ENCODE measurements around the gene ABHD11. TPM values are rescaled to one million over a fixed set of nuclear protein-coding genes. Genes with fewer than 3 reads are reported as not detected.

The ABHD11 gene
- total and polyA plus RNA-seq, 7 donors: 5.4 to 91.3 (median 13.0) TPM

GRCh38 chr7:73761854-73762658 lies 23.5 kb upstream of the ABHD11 start:
- TF ChIP-seq EP300 (IDR thresholded peaks at IDR 0.05) (no peak), CTCF (IDR thresholded peaks at IDR 0.05) (no peak), POLR2A (IDR thresholded peaks at IDR 0.05) (no peak), POLR2AphosphoS5 (IDR thresholded peaks at IDR 0.05) (no peak)
- Histone ChIP-seq H3K4me3 (no peak overlapping the region), H3K36me3 (no peaks in the 10 kb centered on the region), H3K4me1 (no peaks in the 10 kb centered on the region), H3K9me3 (no peaks in the 10 kb centered on the region), H3K27me3 (no peaks in the 10 kb centered on the region), H3K27ac (no peak overlapping the region)
- intact Hi-C loops (cut with DNase I): no loop called here
- no peak for DNase-seq
- WGBS, 2 donors: 60 to 61% methylated on average over 8 of the region's 8 CpGs

- intact Hi-C loops (cut with DNase I): no loop called here
- WGBS, 2 donors: 13 to 68% methylated on average over 7 of the region's 7 CpGs
These were observed 20.1 kb upstream of the ABHD11 start for GRCh38 chr7:73758581-73759138.

GRCh38 chr7:73749931-73750776 lies 11.6 kb upstream of the ABHD11 start:
- no peaks in the 10 kb centered on the region for H3K27me3 ChIP-seq
- no peak overlapping the region for H3K4me3 ChIP-seq
- no peak for DNase-seq
- intact Hi-C loops (cut with DNase I): no loop called here
- H3K9me3 ChIP-seq: no peaks in the 10 kb centered on the region
- WGBS, 2 donors: 40 to 61% methylated on average over 16 of the region's 16 CpGs
- no peaks in the 10 kb centered on the region for H3K36me3 ChIP-seq
- peaks cover 0 to 11% (median 9%) of the 10 kb centered on the region in 4 donors for H3K4me1 ChIP-seq
- TF ChIP-seq EP300 (IDR thresholded peaks at IDR 0.05): no peak
- TF ChIP-seq POLR2A (IDR thresholded peaks at IDR 0.05): no peak
- no peak for TF ChIP-seq CTCF (IDR thresholded peaks at IDR 0.05)
- H3K27ac ChIP-seq: no peak overlapping the region

More at GRCh38 chr7:73758581-73759138, 20.1 kb upstream of the ABHD11 start:
- Histone ChIP-seq H3K4me3 (no peak overlapping the region), H3K4me1 (no peaks in the 10 kb centered on the region), H3K27me3 (no peaks in the 10 kb centered on the region), H3K9me3 (no peaks in the 10 kb centered on the region), H3K36me3 (no peaks in the 10 kb centered on the region), H3K27ac (peak overlapping the region in 1 of 4 donors; percentile 12)
- no peak for DNase-seq
- TF ChIP-seq POLR2AphosphoS5 (IDR thresholded peaks at IDR 0.05) (no peak), CTCF (IDR thresholded peaks at IDR 0.05) (no peak), POLR2A (IDR thresholded peaks at IDR 0.05) (no peak), EP300 (IDR thresholded peaks at IDR 0.05) (no peak)

GRCh38 chr7:73746378-73746777 lies 7.8 kb upstream of the ABHD11 start:
- Histone ChIP-seq H3K36me3 (no peaks in the 10 kb centered on the region), H3K27me3 (no peaks in the 10 kb centered on the region), H3K27ac (peak overlapping the region in 2 of 4 donors; percentile 28 to 68), H3K4me1 (peaks cover 0 to 19% (median 9%) of the 10 kb centered on the region in 4 donors), H3K4me3 (no peak overlapping the region), H3K9me3 (no peaks in the 10 kb centered on the region)
- intact Hi-C loops (cut with DNase I): no loop called here
- no peak for DNase-seq
- WGBS, 2 donors: 27 to 63% methylated on average over 4 of the region's 4 CpGs
- TF ChIP-seq POLR2A (IDR thresholded peaks at IDR 0.05): no peak
- TF ChIP-seq POLR2AphosphoS5 (IDR thresholded peaks at IDR 0.05): peak in 1 of 4 donors; percentile 10
